NCI-H82 (cell line): ENCODE measurements around the gene NLRP11.

Experiments used
- DNase-seq: peaks from one replicate; lab custom pipeline; 2025; lab: John Stamatoyannopoulos, UW

NLRP11 gene

DNA sequence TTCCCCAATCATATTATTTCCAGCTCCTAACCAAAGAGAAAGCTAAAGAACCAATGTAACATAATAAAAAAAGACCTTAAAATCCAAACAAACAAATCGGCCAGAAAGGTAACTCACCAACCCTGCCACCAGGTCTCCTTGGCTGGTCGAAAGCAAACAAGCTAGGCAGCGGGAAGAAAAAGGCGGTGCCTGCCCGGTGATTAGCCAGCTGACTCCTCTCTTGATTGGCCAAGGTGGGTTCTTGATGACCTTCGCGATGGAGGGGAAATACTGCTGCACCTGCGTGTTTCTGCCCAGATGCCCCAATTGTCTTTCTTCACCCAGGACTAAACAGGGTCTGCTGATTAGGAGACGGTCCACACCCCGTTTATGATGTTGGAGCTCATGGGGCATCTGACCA, at the start of gene NLRP11:
TSS of gene NLRP11 (minus strand) at position 154 of the 400 bp plus-strand sequence. CDS start 13,825 bp downstream, outside the sequence.
- no peak for DNase-seq

- DNase-seq: no peak
These were observed 45.4 kb upstream of the NLRP11 start for GRCh38 chr19:55877211-55877610.

- no peak for DNase-seq
These were observed 38.9 kb upstream of the NLRP11 start for GRCh38 chr19:55870736-55871135.

- no peak for DNase-seq
These were observed 35.3 kb upstream of the NLRP11 start for GRCh38 chr19:55867101-55867500.

GRCh38 chr19:55866521-55866920, 34.7 kb upstream of the NLRP11 start:
- DNase-seq: no peak

DNA sequence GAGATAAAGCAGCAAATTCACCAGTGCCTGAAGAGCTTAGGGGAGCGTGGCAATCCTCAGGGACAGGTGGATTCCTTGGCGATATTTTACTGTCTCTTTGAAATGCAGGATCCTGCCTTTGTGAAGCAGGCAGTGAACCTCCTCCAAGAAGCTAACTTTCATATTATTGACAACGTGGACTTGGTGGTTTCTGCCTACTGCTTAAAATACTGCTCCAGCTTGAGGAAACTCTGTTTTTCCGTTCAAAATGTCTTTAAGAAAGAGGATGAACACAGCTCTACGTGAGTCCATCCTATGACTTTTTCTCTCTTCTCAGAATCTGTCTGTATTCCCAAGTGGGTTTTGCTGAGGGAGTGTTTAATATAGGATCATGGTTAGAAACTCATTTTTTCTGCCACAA, 27.2 kb upstream of the NLRP11 start:
- no peak for DNase-seq

- DNase-seq: no peak
These were observed 26.6 kb upstream of the NLRP11 start for GRCh38 chr19:55858401-55858800.

GRCh38 chr19:55857974-55858373, 26.2 kb upstream of the NLRP11 start:
- DNase-seq: no peak

GRCh38 chr19:55857149-55857548, 25.4 kb upstream of the NLRP11 start:
- DNase-seq: no peak

DNA sequence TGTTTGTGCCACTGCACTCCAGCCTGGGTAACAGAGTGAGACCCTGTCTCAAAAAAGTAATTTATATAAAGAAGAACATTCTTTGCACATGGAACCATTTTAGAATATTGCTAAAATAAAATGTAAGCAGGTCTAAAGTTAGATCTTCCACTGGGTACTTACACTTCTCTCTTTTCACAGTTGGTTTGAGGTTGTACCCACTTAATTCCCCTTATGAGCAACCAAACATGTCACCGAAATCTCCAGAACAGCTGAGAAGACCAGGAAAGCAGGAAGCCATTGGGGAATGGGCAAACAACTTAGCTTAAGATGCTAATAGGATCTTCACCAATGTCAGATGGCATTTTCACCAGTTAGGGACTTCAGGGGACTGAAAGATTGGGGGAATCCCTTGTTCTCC, 23.4 kb upstream of the NLRP11 start:
- no peak for DNase-seq

GRCh38 chr19:55838906-55839305, 7.1 kb upstream of the NLRP11 start:
- no peak for DNase-seq

DNA sequence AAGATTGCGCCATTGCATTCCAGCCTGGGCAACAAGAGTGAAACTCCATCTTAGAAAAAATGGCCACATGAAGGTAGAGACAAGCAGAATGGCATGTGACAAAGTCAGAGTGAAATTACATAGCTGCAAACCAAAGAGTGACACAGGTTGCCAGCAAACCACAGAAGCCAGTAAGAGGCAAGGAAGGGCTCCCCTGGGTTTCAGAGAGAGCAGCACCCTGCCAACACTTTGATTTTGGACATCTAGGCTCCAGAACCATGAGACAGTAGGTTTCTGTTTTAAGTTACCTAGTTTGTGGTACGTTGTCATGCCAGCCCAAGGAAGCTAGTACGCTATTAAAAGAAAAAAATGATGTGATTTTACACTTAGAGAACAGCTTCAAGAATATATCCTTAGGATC, 6.5 kb upstream of the NLRP11 start:
- DNase-seq: no peak

DNA sequence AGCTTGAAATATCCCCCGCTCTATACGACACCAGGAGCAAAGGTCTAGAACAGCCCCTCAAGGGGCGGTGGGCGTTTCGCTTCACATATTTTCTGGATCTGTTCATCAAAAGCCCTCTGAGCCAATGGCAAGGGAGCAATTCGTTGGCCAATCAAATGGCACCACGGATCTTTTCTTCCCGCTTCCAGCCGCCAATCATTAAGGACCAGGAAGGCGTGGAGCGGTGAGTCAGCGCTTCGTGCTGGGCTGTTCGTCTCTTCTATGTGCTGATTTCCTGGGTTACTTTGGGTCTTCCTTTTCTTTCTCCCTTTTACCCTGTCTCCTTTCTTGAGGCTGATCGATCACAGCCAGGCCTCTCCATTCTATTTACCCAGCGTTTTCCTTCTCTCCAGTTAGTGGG, 4.5 kb upstream of the NLRP11 start, which contains the start of gene NLRP4:
TSS of gene NLRP4 (plus strand) at position 201 of the 400 bp plus-strand sequence. CDS start 15,541 bp downstream, outside the sequence.
- DNase-seq: peak; percentile 3

DNA sequence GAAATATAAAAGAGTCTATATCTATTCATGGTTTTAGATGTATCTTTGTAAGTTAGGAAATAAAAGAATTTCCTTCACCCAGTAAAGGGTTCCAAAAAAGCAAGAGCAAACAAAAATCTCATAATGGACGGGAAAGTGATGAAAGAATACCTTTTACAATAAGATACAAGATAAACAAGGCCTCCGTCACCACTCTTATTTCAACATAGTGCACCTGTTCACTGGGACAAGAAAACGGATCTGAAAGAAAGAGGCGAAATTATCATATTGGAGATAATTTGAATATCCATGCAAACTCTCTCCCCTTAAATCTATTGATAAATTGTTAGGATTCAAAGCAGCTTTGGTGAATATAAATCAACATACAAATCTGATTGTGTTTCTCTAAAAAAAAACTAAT, 877 bp upstream of the NLRP11 start:
- DNase-seq: no peak

DNA sequence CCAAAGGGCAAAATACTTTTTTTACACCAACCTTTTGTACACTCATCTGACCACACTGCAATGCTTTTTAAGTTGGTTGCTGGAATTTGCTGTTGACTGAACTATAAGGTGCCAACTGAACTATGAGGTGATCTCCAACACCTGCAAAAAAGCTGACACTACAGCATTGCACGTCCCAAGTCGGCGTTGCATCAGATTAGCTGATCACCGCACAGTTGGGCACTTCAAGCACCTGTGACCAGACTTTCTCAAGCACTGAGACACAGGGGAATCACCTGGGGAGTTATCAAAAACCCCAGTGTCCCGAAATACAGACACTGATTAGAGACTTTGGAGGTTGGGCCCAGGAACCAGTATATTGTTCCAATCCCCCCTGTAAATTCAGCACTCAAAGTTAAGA, 1.1 kb downstream of the NLRP11 start:
- no peak for DNase-seq

DNA sequence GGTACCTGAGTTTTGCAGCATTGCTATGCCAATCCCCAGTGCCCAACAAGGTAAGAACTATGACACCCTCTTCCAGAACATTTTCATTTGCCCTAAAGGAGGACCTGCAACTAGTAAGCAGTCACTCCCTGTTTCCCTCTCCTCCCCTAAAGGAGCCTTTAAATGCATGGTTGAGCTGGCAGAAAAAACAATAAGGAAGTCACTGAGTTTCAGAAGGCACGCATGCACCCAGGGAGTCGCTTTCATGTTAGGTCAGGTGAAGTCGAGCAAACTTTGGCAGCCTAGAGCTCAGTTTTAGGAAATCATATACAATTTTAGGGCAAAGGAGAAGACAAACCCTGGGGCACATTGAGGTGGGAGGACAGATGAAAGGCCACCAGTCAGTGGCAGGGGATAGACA, 11.8 kb downstream of the NLRP11 start:
- no peak for DNase-seq

- no peak for DNase-seq
These were observed 17.9 kb downstream of the NLRP11 start for GRCh38 chr19:55813906-55814305.

- DNase-seq: no peak
These were observed 19.4 kb downstream of the NLRP11 start for GRCh38 chr19:55812449-55812848.

DNA sequence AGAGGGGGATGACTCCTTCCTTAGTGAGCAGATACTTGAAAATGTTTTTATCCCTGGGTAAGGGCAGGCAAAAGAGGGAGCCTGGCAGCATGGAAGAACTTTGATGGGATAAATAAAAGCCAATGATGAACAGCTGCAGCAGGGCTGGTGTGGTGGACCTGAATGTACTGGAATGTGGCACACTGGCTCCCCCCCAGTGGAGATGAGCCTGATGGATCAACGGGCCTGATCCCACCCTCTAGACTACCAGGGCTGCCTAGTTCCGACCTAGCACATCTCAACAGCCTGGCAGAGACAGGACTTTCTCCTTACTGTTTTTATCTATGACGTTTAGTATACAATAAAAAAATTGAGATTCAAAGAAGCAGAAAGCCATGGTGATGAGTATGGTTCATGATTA, 20.5 kb downstream of the NLRP11 start:
- no peak for DNase-seq

DNA sequence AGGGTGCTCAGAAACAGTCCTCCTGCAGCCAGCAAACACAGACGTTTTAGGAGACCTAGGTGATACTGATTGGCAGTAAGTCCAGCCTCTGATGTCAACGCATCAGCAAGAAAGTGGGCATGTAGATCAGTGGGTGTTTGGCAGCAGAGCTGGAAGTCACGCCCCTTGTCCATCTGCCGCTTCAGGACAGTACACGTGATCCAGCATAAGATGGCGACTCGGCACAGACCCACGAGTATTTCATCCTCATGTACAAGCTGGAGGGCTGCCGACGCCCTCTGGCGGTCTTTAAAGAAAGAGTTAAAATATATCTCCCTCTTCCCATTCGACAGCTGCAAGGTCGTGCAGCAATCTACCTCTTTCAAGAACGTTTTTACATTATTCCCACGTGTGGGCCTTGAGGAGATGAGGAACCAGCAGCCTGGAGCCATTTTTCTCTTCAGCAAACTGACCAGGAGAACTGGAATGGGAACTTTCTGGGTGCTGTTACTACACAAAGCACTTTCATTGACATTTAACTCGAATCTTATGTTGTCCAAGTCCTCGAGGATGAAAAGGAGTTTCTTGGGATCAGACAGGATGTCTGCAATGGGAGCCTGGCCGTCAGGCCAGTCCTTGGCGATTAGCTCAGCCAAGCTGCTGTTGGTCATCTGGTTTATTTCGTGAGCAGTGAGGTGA, 22.3 kb downstream of the NLRP11 start:
- peak; percentile 94 for DNase-seq

DNA sequence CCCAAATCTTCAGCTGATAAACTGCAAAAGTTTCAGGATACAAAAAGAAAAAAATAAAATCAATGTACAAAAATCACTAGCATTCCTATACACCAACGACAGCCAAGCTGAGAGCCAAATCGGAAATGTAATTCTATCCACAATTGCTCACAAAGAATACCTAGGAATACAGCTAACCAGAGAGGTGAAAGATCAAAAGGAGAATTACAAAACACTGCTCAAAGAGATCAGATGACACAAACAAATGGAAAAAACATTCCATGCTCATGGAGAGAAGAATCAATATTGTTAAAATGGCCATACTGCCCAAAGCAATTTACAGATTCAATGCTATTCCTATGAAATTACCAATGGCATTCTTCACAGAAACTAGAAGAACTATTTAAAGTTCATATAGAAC, 29.5 kb downstream of the NLRP11 start:
- DNase-seq: no peak

DNA sequence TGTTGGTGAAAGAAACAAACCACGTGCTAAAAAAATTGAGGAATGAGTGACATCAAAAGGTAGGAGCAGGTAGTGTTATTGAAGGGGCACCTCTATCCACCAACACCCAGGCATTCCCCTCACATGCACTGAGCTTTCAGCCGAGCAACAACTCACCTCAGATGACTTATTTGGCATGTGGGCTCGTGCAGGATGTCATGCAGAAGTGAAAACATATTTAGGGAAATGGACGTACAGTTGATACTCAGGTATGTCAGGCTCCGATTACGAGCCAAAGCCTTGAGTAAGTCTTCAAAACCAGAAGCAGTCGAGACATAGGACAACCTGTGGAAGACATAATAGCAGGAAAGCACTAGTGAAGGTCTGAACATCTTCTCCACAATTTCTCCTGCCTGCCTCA, 30.4 kb downstream of the NLRP11 start:
- no peak for DNase-seq

GRCh38 chr19:55795021-55795420, 36.8 kb downstream of the NLRP11 start:
- DNase-seq: no peak

GRCh38 chr19:55781112-55781511, 50.7 kb downstream of the NLRP11 start:
- DNase-seq: no peak
